ENCODE data around the gene SDC1.
A peak's percentile ranks its signal among the peaks of the same experiment; 100 is the strongest.

DNA sequence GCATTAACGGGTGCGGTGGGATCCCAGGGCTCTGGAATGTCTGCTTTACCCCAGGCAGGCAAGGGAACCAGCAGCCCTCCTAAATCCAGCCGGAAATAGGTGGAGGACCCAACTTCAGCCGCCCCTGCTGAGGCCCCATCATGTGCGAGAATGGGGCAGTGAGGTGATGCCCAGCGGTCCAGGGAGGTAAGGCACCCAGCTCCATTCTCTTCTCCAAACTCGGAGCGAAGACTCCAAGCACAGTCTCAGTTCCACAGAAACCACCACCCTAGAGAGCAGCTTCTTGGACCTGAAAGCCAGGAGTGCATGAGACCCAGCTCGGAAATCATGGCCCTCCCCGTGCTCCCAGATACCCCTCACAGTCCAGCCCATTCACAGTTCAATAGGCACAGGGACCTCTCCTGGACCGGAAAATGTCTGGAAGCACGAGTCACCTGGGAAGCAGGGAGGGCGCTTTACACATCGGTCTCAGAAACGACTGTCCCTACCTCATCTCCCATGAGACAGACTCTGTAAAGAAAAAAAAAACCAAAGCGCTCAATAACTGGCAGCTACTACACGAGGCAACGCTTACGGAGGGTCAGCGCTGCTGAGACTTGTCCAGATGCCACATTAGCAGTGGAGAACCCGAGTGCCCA lies 2.0 kb downstream of the SDC1 start:
- TF ChIP-seq, protein P1, sequence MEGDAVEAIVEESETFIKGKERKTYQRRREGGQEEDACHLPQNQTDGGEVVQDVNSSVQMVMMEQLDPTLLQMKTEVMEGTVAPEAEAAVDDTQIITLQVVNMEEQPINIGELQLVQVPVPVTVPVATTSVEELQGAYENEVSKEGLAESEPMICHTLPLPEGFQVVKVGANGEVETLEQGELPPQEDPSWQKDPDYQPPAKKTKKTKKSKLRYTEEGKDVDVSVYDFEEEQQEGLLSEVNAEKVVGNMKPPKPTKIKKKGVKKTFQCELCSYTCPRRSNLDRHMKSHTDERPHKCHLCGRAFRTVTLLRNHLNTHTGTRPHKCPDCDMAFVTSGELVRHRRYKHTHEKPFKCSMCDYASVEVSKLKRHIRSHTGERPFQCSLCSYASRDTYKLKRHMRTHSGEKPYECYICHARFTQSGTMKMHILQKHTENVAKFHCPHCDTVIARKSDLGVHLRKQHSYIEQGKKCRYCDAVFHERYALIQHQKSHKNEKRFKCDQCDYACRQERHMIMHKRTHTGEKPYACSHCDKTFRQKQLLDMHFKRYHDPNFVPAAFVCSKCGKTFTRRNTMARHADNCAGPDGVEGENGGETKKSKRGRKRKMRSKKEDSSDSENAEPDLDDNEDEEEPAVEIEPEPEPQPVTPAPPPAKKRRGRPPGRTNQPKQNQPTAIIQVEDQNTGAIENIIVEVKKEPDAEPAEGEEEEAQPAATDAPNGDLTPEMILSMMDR (IDR thresholded peaks at IDR 0.05), result peak in 2 of 6 experiments; percentile 14 to 40
- TF ChIP-seq POLR2A (IDR thresholded peaks at IDR 0.05), result no peak
